ENCODE results near the gene DAO. TPM values are rescaled to one million over a fixed set of nuclear protein-coding genes. Genes with fewer than 3 reads are reported as not detected.

DAO gene
- total RNA-seq, 2 experiments from 2014 or later = not detected

DNA sequence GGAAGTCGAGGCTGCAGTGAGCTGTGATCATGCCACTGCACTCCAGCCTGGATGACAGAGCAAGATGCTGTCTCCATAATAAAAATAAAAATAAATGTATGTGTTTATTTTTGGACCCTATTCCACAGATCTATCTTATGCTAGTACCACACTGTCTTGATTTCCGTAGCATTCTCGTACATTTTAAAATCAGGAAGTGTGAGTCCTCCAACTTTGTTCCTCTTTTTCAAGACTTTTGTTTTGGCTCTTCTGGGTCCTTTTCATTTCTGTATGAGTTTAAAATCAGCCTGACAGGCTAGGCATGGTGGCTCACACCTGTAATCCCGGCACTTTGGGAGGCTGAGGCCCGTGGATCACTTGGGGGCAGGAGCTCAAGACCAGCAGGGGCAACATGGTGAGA is 25.8 kb downstream of the DAO start:
- ChIA-PET CTCF (no interaction called here), POLR2A (no interaction called here)

DNA sequence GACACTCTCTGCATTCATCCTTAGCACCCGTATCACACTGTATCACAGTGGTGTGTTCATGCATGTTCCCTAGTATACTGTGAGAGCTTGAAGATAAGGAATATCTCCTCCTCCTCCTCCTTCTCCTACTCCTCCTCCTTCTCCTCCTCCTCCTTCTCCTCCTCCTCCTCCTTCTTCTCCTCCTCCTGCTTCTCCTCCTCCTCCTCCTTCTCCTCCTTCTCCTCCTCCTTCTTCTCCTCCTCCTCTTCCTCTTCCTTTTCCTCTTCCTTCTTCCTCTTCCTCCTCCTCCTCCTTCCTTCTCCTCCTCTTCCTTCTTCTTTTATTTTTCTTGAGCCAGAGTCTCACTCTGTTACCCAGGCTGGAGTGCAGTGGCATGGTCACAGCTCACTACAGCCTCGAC is 27.1 kb downstream of the DAO start:
- CTCF ChIA-PET = no interaction called here
- POLR2A ChIA-PET = no interaction called here

DNA sequence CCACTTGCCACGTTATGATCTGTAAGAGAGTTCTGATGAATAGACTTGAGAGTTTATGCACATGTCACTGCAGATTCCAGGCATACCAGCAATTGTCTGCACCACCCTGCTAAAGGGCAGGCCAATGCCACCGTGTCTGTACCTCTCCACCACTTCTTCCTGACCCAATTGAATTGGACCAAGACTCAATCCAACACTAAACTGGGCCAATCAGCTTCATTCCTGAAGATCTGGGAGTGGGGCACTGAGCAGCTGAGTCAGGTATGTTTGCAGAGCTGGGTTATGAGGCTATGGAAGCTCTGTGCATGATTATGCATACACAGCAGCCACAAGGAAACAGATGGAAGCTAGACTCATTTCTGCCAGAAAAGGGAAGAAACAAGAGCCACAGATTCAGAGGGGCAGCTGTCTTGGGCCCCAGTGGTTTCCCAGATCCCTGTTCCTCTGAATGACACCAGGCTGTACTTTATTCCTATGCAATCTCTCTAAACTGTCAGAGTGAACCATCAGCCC is 28.0 kb downstream of the DAO start:
- POLR2A ChIA-PET = no interaction called here
- CTCF ChIA-PET = no interaction called here

DNA sequence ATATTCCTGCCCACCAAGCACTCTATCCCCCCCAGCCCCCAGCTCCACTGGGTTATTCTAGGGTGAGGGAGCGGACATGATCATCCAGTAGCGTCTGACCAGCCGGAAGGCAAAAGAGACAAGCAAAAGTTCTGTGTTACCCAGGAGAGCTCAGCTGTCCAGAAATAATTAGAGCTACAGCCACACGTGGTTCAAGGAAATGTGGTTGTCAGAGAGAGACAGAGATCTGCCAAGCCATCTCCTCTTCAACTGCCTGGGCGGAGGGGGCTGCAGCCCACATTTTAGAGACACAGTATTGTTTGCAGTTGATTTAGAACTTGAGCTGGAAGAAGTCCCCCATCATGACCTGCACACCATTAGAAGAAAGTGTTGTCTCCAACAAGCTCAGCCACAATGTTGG is 30.4 kb downstream of the DAO start:
- POLR2A ChIA-PET = no interaction called here
- CTCF ChIA-PET = no interaction called here

DNA sequence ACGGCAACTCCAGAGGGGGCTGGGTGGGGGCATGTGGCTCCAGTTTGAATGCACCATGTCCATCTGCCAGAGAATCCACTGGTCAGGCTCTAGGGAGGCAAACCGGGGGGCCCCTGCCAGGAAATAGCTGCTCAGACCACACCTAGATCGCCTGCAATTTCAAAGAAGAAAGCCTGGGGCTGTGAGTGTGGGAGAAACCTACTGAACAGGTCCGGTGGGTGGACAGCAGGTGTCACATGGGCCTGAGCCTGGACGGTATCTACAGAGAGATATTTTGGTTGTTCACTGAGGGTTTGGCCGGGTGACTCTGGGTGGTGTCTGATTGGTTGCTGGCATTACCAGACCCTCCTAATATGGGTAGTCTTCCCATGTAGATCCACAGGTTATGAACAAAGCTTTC is 32.0 kb downstream of the DAO start:
- POLR2A ChIA-PET = no interaction called here
- CTCF ChIA-PET = no interaction called here

DNA sequence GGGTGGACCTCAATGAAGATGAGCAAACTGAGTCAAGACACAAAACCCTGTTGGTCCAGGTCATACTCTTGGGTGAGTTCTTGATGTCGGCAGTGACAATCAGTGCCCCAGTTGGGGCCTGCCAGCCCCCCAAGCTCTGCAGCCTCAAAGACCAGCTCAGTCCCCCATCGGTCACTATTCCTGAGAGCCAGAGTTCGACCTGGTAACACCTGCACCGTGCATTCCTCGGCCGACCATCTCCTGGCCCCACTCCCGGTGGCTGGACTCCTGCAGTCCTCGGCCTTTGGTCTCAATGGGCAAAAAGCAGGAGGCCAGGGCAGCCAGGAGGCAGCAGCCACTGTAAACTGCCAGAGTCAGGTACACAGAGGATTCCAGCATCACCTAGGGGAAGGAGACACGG is 32.5 kb downstream of the DAO start:
- CTCF ChIA-PET = no interaction called here
- POLR2A ChIA-PET = no interaction called here

DNA sequence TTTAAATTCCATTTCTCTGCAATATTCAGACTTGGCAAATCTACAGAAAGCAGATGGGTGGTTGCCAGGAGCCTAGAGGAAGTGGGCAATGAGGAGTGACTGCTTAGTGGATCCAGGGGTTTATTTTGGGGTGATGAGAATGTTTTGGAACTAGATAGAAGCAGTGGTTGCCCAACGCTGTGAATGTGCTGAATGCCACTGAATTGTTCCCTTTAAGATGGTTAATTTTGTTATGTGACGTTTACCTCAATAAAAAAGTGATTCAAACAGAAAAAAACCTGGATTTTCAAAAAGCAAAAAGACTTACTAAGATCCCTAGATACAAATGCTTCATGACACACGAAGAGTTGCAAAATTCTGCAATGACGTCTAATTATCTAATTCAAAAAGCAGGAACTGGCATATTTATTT is 34.2 kb downstream of the DAO start:
- ChIA-PET POLR2A (no interaction called here), CTCF (no interaction called here)

DNA sequence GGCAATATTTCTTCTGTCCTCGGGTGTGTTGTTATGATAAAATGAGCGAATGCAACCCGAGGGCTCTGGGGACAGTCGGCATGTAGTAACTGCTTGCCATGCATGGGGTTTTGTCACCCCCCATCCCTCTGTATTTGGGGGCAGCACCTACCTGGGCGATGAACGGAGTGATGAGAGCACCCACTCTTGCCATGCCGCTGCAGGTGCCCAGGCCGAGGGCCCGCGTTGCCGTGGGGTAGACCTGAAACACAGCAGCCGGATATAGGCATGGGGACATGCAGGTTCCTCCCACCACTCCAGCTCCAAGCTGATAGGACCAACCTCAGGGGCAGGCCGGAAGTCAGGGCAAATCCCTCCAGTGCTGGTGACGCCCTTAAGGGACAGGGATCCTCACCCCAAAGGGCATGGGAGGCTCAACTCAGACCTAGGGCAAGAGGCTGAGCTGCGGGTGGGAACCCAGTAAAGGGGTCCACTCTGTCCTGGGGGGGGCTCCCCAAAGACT is 35.8 kb downstream of the DAO start:
- CTCF ChIA-PET = no interaction called here
- POLR2A ChIA-PET = no interaction called here

DNA sequence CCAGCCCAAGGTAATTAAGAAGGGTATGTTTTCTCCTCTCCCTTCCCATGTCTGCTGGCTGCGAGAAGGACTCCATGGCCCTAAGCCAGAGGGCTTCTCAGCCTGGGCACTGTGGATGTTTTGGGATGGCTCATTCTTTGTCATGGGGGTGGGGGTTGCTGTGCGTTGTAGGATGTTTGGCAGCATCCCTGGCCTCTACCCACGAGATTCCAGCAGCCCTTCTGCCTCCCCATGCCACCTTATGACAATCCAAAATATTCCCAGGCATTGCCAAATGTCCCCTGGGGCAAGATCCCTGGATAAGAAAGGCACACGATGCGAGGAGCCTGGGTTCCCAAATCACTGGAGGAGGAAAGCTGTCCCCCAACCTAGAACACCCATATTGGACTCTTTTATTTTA is 36.4 kb downstream of the DAO start:
- POLR2A ChIA-PET = no interaction called here
- CTCF ChIA-PET = no interaction called here

DNA sequence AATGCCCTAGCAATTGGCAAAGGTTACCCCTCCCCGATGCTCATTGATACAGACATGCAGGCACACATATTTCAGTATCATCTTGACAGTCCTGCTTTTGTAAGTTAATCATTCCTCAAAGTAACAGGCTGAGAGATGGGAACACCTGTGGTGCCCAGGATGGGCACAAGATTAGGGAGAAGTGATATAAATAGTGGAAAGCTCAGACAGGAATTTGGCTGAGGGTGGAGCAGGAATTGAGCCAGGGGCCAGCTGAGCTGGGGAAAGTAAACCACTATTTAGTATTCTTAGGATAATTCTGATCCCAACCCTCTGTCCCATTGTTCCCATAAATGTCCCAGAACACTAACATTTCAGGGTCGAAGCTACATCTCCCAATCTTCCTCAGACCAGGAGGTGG is 38.3 kb downstream of the DAO start:
- ChIA-PET POLR2A (no interaction called here), CTCF (no interaction called here)

DNA sequence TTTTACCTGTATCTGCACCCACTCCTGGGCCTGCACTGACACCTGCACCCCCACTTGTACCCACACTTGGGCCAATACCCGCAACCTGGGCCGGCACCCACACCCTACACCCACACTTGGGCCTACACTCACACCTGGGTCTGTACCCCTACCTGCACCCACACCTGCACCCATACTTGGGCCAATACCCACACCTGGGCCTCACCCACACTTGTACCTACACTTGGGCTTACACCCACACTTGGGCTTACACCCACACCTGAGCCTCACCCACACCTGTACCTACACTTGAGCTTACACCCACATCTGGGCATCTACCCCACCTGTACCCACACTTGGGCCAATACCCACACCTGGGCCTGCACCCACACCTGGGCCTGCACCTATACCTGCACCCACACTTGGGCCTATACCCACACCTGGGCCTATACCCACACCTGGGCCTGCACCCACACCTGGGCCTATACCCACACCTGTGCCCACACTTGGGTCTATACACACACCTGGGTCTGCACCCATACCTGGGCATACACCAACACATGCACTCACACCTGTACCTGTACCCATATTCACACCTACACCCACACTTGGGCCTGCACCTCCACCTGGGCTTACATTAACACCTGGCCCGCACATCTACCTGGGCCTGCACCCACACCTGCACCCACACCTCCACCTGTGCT is 39.2 kb downstream of the DAO start:
- ChIA-PET POLR2A (no interaction called here), CTCF (no interaction called here)

DNA sequence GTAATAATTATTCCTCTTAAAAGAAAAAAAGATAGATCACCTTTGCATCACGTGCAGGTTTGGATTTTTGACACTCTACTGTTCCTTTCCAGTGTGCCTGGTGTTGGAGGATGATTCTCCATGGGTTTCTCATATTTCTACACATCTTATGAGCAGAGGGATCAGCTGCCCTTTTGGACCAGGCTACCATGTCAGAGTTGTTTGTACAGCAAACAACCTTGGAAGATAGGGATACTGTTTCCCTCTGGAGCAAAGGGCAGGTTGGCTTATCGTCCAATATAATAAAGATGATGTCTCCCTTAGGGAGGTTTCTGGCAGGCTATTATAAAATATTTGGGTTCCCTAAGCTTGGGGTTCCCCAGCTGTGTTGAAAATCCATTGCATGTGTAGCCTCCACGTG is 42.1 kb downstream of the DAO start:
- POLR2A ChIA-PET = no interaction called here
- CTCF ChIA-PET = interaction anchor here (1.7 kb wide), 1 partner anchor 45 kb away, joined by 3 read pairs; no protein-coding TSS in a partner anchor

DNA sequence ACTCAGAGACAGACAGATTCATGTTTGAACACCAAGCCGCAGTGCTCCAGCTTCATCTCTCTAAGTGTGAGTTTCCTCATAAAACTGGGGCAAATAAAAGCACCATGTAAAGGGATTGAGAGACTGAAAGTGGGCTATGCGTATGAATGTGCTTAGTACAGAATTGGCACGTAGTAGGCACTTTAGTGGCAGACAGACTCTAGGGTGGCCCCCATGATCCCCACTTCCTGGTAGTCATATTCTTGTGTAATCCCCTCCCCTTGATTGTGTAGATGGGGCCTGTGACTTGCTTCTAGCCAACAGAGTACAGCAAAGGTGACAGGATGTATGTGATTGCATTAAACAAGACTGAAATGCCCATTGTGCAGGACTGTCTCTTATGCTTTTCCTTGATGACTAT is 43.0 kb downstream of the DAO start:
- ChIA-PET CTCF (interaction anchor here (1.7 kb wide), 1 partner anchor 46 kb away, joined by 3 read pairs; no protein-coding TSS in a partner anchor), POLR2A (no interaction called here)

DNA sequence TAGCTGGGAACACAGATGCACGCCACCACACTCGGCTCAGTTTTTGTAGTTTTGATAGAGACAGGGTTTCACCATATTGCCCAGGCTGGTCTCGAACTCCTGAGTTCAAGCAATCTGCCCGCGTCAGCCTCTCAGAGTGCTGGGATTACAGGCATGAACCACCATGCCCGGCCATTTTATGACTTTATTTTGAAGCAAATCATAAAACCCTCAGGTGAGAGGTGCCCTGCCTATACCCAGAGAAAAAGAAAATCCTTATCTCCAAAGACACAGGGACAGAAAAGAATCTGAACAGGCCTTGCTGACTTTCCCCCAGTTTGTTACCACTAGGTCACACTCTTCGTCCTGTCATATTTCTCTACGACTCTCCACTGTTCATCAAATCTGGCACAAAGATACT is 48.8 kb downstream of the DAO start:
- POLR2A ChIA-PET = no interaction called here

DNA sequence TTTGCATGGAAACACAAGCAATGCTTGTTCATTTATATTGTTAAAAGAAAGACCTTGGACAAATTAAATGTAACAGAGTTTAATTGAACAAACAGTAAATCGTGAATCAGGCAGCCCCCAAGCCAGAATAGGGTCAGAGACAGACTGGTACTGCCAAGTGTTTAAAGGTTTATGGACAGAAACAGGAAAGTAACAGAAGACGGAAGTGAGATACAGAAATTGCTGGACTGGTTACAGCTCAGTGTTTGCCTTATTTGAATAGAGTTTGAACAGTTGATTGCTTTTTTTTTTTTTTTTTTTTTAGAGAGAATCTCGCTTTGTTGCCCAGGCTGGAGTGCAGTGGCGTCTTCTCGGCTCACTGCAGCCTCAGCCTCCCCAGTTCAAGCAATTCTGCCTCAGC is 50.3 kb downstream of the DAO start:
- CTCF ChIA-PET = no interaction called here

More for the DNA sequence above, 48.8 kb downstream of the DAO start:
- CTCF ChIA-PET = no interaction called here

DNA sequence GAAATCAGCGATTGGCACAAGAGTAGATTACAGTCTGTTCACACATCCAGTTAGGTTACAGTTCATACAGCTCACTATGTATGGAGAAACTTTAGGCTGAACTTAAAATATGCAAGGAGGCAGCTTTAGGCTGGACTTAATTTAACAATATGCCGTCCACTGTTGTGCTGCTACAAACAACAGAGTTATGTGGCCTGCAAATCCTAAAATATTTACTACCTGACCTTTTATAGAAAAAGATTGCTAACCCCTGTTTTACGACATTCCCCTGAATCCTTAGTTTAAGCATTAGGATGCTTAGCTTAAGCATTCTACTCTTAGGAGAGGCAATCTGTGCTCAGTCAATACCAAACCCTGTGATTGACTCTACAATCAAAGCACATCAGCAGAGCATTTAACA is 50.9 kb downstream of the DAO start:
- POLR2A ChIA-PET = no interaction called here
- CTCF ChIA-PET = no interaction called here

More for the DNA sequence above, 50.3 kb downstream of the DAO start:
- POLR2A ChIA-PET = interaction anchor here (0.6 kb wide), 1 partner anchor 285 kb away, joined by 3 read pairs; no protein-coding TSS in a partner anchor

DNA sequence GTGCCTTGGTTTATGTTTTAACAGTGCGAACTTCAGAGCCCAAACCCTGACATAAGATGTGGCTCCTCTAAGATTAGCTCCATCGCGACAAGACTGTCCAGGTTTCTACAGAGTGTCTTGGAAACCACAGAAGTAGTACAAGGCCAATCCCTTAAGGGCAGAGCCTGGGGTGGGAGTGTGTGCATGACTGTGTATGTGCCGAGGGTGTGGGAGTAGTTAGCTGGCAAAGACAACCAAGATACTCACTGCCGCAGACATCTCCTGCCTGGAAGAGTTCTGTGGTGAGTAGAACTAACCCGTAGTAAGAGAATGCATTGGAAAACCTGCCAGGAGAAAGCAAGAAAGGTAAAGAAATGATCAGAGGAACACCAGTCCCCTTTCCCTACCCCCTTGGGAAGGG is 54.1 kb downstream of the DAO start:
- POLR2A ChIA-PET = no interaction called here
- CTCF ChIA-PET = no interaction called here

DNA sequence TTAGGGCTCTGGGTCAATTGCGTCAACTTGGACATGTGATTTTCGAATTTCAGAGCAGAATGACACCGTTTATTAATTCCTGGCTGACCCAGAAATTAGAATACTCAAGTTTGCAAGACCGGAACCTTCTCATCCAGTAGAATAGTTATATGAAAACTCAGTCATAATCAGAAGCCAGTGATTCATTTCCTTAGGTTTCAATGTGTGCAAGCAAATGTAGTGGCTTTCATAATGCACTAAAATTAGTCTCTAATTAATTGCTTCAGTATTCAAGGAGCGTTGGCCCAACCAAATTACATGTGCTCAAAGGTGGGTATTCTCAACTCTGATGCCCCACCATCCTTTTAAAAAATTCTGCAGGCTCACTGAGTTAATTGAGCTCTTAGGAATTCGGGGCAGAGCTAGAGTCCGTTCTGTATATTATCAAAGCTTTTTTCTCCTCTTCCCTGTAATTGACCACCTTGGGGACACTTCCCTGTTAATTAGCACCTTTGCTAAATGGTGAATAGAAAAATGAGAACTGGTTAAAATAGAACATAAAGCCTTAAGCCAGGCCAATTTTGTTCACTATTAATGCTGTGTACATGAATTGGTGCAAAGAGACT is 55.4 kb downstream of the DAO start:
- ChIA-PET POLR2A (no interaction called here), CTCF (no interaction called here)

DNA sequence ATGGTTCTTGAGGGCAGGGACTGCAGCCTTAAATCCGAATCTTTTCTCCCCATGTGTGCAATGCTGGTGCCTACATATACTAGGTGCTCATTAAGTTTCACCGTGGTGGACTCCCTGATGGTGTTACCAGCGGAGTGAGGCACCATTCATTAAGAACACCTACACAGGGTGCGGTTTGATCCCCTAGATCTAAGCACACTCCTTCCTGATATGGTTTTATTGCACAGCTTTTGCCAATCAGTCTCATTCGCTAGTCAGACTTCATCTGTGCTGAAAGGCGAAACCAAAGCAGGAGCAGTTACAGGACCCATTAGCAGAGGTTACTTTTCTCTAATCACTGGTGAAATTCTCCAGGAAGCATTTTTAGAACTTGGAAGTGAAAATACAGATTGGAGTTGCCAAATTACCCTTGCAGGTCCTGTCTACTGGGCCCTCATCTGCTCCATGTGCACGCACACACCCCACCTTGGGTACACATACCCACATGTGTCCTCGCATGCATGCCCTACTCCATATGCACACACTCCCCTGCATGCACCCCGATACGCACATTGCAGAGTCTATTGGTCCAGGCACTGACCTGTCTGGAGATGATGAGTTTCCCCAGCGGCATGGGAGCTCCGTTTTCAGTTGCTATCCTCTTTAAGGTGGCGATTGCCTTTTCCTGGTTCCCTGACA is 58.5 kb downstream of the DAO start:
- ChIA-PET CTCF (no interaction called here), POLR2A (no interaction called here)

DNA sequence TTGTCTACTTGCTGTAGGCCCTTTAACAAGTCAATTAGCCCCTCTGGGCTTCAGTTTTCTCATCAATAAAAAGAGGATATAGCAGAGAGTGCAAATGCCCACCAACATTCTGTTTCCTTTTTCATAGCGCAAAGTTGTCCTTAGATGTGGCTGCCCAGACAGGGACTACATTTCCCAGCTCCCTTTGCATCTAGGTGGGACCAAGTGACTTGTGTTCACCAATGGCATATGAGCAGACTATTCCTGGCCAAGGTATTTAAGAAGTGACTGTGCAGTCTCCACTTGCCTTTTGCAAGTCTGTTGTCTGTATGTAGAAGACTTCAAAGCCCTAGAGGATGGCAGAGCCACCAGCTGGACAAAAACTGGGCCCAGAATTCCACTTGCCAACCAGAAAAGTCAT is 59.7 kb downstream of the DAO start:
- POLR2A ChIA-PET = interaction anchor here (0.6 kb wide), 1 partner anchor 163 kb away, joined by 3 read pairs; no protein-coding TSS in a partner anchor
- CTCF ChIA-PET = interaction anchor here (0.5 to 1.1 kb wide), 2 partner anchors 11 to 109 kb away, joined by 3 to 7 read pairs; no protein-coding TSS in a partner anchor

DNA sequence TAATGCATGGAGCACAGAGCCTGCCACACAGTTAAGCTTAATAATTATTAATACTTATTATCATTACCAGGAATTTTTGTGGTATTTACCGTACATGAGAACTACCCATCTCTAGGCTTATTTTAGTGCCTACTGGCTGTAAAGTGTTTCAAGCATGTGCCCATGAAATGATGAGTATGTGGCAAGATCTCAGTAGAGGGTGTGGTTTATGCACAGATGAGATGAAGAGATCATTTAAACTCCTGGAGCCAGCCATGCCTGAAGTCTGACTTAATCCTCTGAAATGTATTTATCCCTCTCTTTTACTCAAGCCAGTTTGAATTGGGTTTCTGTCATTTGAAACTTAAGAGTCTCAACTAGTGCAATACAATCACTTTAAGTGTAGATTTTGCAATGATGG is 60.2 kb downstream of the DAO start:
- POLR2A ChIA-PET = interaction anchor here (0.6 kb wide), 1 partner anchor 163 kb away, joined by 3 read pairs; no protein-coding TSS in a partner anchor
- CTCF ChIA-PET = interaction anchor here (1.1 kb wide), 1 partner anchor 10 kb away, joined by 7 read pairs; no protein-coding TSS in a partner anchor
